ENCODE measurements around the gene LPCAT1. TPM values are rescaled to one million over a fixed set of nuclear protein-coding genes. Genes with fewer than 3 reads are reported as not detected.

Gene LPCAT1
- total RNA-seq, 1 donor from 2014 or later, result 41.9 TPM

- Histone ChIP-seq H4K20me1 (ENCODE audit: insufficient read depth, low read length) (no peaks in the 10 kb centered on the region), H3K79me2 (ENCODE audit: insufficient read depth, low read length) (no peaks in the 10 kb centered on the region), H2AFZ (ENCODE audit: low read depth, low read length) (no peak overlapping the region), H3K9ac (ENCODE audit: low read length) (no peak overlapping the region), H3K27me3 (ENCODE audit: insufficient read depth, low read length) (no peaks in the 10 kb centered on the region), H3K27ac (ENCODE audit: low read depth, low read length) (no peak overlapping the region), H3K36me3 (ENCODE audit: insufficient read depth, low read length) (no peaks in the 10 kb centered on the region), H3K4me2 (ENCODE audit: low read length) (no peak overlapping the region), H3K4me3 (ENCODE audit: insufficient read depth, low read depth, low read length) (no peak overlapping the region), H3K4me1 (ENCODE audit: insufficient read depth, low read length) (no peaks in the 10 kb centered on the region), H3K9me3 (ENCODE audit: insufficient read depth, low read depth, low read length) (peaks cover 19% of the 10 kb centered on the region)
- H3K27ac Mint-ChIP-seq (ENCODE audit: unreplicated experiment), result no peak overlapping the region
- peaks cover 37% of the 10 kb centered on the region for H3K27me3 Mint-ChIP-seq (ENCODE audit: low read depth, unreplicated experiment)
- peaks cover 9% of the 10 kb centered on the region for H3K36me3 Mint-ChIP-seq (ENCODE audit: low read depth, unreplicated experiment)
- no peak for FAIRE-seq
- H3K9me3 Mint-ChIP-seq (ENCODE audit: unreplicated experiment), result peaks cover 50% of the 10 kb centered on the region
- no peak for DNase-seq (ENCODE audit: low read depth)
- H3K4me3 Mint-ChIP-seq (ENCODE audit: unreplicated experiment), result no peak overlapping the region
- TF ChIP-seq, protein P1, sequence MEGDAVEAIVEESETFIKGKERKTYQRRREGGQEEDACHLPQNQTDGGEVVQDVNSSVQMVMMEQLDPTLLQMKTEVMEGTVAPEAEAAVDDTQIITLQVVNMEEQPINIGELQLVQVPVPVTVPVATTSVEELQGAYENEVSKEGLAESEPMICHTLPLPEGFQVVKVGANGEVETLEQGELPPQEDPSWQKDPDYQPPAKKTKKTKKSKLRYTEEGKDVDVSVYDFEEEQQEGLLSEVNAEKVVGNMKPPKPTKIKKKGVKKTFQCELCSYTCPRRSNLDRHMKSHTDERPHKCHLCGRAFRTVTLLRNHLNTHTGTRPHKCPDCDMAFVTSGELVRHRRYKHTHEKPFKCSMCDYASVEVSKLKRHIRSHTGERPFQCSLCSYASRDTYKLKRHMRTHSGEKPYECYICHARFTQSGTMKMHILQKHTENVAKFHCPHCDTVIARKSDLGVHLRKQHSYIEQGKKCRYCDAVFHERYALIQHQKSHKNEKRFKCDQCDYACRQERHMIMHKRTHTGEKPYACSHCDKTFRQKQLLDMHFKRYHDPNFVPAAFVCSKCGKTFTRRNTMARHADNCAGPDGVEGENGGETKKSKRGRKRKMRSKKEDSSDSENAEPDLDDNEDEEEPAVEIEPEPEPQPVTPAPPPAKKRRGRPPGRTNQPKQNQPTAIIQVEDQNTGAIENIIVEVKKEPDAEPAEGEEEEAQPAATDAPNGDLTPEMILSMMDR (IDR thresholded peaks at IDR 0.05; ENCODE audit: insufficient read depth, low read depth, low read length), result no peak
- no peak for TF ChIP-seq EZH2 (IDR thresholded peaks at IDR 0.05; ENCODE audit: insufficient read depth, low read length)
- H3K4me1 Mint-ChIP-seq (ENCODE audit: low read depth, unreplicated experiment), result no peaks in the 10 kb centered on the region
Measured at GRCh38 chr5:1430121-1430795, 93.5 kb downstream of the LPCAT1 start.

DNA sequence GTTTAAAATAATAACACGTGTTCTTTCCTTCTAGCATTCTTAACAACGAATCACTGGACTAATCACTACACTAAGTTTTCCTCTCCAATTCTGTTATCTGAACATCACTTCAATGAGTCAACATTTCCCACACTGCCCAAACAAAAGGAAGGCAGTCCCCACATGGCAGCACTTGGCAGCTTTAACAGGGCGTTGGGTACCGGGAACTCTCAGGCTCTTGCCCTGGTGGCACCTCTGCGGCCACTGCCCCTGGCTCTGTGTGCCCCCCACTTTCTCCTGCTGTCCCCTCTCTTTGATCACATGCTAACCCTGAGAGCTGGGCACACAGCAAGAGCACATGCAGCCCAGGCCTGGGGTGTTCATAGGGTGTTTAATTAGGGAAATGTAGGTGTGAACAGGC is 94.3 kb downstream of the LPCAT1 start:
- no peak for TF ChIP-seq EZH2 (IDR thresholded peaks at IDR 0.05; ENCODE audit: insufficient read depth, low read length)
- TF ChIP-seq, protein P1 (IDR thresholded peaks at IDR 0.05; ENCODE audit: insufficient read depth, low read depth, low read length), result no peak
- Histone ChIP-seq H3K79me2 (ENCODE audit: insufficient read depth, low read length) (no peaks in the 10 kb centered on the region), H3K9me3 (ENCODE audit: insufficient read depth, low read depth, low read length) (peaks cover 23% of the 10 kb centered on the region), H3K27ac (ENCODE audit: low read depth, low read length) (no peak overlapping the region), H3K27me3 (ENCODE audit: insufficient read depth, low read length) (no peaks in the 10 kb centered on the region), H3K36me3 (ENCODE audit: insufficient read depth, low read length) (no peaks in the 10 kb centered on the region), H4K20me1 (ENCODE audit: insufficient read depth, low read length) (no peaks in the 10 kb centered on the region), H3K4me1 (ENCODE audit: insufficient read depth, low read length) (no peaks in the 10 kb centered on the region), H3K4me2 (ENCODE audit: low read length) (no peak overlapping the region), H2AFZ (ENCODE audit: low read depth, low read length) (no peak overlapping the region), H3K4me3 (ENCODE audit: insufficient read depth, low read depth, low read length) (no peak overlapping the region), H3K9ac (ENCODE audit: low read length) (no peak overlapping the region)
- no peak for FAIRE-seq
- Mint-ChIP-seq H3K36me3 (ENCODE audit: low read depth, unreplicated experiment) (peaks cover 9% of the 10 kb centered on the region), H3K27me3 (ENCODE audit: low read depth, unreplicated experiment) (peaks cover 42% of the 10 kb centered on the region), H3K4me1 (ENCODE audit: low read depth, unreplicated experiment) (no peaks in the 10 kb centered on the region), H3K4me3 (ENCODE audit: unreplicated experiment) (no peak overlapping the region), H3K27ac (ENCODE audit: unreplicated experiment) (no peak overlapping the region), H3K9me3 (ENCODE audit: unreplicated experiment) (peaks cover 52% of the 10 kb centered on the region)
- DNase-seq (ENCODE audit: low read depth), result no peak

GRCh38 chr5:1429066-1429465 is 94.7 kb downstream of the LPCAT1 start:
- H3K4me3 Mint-ChIP-seq (ENCODE audit: unreplicated experiment), result no peak overlapping the region
- H3K36me3 Mint-ChIP-seq (ENCODE audit: low read depth, unreplicated experiment), result peaks cover 9% of the 10 kb centered on the region
- Histone ChIP-seq H4K20me1 (ENCODE audit: insufficient read depth, low read length) (no peaks in the 10 kb centered on the region), H3K27ac (ENCODE audit: low read depth, low read length) (no peak overlapping the region), H3K79me2 (ENCODE audit: insufficient read depth, low read length) (no peaks in the 10 kb centered on the region), H3K4me1 (ENCODE audit: insufficient read depth, low read length) (no peaks in the 10 kb centered on the region), H3K4me3 (ENCODE audit: insufficient read depth, low read depth, low read length) (no peak overlapping the region), H2AFZ (ENCODE audit: low read depth, low read length) (no peak overlapping the region), H3K9me3 (ENCODE audit: insufficient read depth, low read depth, low read length) (peaks cover 24% of the 10 kb centered on the region), H3K27me3 (ENCODE audit: insufficient read depth, low read length) (no peaks in the 10 kb centered on the region), H3K9ac (ENCODE audit: low read length) (no peak overlapping the region), H3K36me3 (ENCODE audit: insufficient read depth, low read length) (no peaks in the 10 kb centered on the region), H3K4me2 (ENCODE audit: low read length) (no peak overlapping the region)
- peaks cover 49% of the 10 kb centered on the region for H3K9me3 Mint-ChIP-seq (ENCODE audit: unreplicated experiment)
- H3K27me3 Mint-ChIP-seq (ENCODE audit: low read depth, unreplicated experiment), result peaks cover 43% of the 10 kb centered on the region
- H3K4me1 Mint-ChIP-seq (ENCODE audit: low read depth, unreplicated experiment), result no peaks in the 10 kb centered on the region
- no peak for FAIRE-seq
- TF ChIP-seq EZH2 (IDR thresholded peaks at IDR 0.05; ENCODE audit: insufficient read depth, low read length), result no peak
- TF ChIP-seq, protein P1 (IDR thresholded peaks at IDR 0.05; ENCODE audit: insufficient read depth, low read depth, low read length), result no peak
- no peak overlapping the region for H3K27ac Mint-ChIP-seq (ENCODE audit: unreplicated experiment)
- DNase-seq (ENCODE audit: low read depth), result no peak
